ENCODE data around the gene PHLPP1.

DNA sequence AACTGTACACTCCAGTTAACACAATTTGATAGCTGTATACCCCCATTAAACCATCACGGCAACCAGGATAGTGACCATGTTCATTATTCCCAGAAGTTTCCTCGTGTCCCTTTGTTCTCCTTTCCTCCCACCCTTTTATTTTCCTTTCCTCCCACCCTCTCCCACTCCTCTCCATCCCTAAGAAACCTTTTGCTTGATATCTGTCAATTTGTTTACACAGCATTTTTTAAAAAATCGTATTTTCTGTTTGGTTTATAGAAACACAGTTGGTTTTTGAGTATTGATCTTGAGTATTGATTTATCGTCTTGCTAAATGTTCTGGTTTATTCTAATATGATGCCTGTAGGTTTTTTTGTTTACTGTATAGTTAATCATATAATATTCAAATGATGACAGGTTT, 119.4 kb downstream of the PHLPP1 start:
- TF ChIP-seq EP300 (IDR thresholded peaks at IDR 0.05) (no peak), POLR2A (IDR thresholded peaks at IDR 0.05) (no peak)

Data from ovary (tissue), 1 donor.